Prostate gland (tissue), 2 donors: ENCODE results near the gene SLC13A4.

Experiments
- POLR2A ChIP-seq: fragments of 450-650 bp; IDR thresholded peaks from one replicate; pipeline ENCODE4 v1.6.1; 2016; ENCODE audit warnings: antibody characterized with exemption, mild to moderate bottlenecking
- TF ChIP-seq, protein P1 (sequence below), 4 experiments: fragments of 200-600 bp in 2 of 4; fragments of 450-650 bp in 2 of 4; sonication (generic) in 2 of 4; IDR thresholded peaks; 1 replicate in 3 of 4; 2 replicates in 1 of 4; pipeline ENCODE4 v1.5.1; 2016 to 2019; ENCODE audit warnings: antibody characterized with exemption in 4 of 4, mild to moderate bottlenecking in 2 of 4, moderate library complexity in 2 of 4

DNA sequence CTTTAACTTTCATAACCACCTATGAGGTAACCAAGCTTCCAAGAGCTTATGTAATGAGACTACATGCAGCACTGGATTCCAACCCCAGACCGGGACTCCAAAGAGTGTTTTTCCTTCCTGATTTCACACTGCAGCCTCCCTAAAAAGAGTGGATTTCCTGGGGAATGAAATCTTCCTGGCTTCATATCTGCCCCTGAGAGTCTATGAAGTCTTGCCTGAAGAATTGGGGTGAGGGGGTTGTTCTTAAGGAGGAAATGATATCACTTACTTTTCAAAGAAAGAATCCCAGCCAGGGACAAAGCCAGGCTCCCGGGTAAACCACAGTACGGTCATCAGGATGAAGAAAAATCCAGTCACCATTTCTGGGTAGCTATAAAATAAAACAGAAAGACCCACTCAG lies 35.9 kb downstream of the SLC13A4 start:
- no peak for TF ChIP-seq POLR2A
- TF ChIP-seq, protein P1, sequence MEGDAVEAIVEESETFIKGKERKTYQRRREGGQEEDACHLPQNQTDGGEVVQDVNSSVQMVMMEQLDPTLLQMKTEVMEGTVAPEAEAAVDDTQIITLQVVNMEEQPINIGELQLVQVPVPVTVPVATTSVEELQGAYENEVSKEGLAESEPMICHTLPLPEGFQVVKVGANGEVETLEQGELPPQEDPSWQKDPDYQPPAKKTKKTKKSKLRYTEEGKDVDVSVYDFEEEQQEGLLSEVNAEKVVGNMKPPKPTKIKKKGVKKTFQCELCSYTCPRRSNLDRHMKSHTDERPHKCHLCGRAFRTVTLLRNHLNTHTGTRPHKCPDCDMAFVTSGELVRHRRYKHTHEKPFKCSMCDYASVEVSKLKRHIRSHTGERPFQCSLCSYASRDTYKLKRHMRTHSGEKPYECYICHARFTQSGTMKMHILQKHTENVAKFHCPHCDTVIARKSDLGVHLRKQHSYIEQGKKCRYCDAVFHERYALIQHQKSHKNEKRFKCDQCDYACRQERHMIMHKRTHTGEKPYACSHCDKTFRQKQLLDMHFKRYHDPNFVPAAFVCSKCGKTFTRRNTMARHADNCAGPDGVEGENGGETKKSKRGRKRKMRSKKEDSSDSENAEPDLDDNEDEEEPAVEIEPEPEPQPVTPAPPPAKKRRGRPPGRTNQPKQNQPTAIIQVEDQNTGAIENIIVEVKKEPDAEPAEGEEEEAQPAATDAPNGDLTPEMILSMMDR (IDR thresholded peaks at IDR 0.05), result no peak
